Measurements from ENCODE around the gene ACIN1. TPM values are rescaled to one million over a fixed set of nuclear protein-coding genes. Genes with fewer than 3 reads are reported as not detected.

The ACIN1 gene
- total and polyA plus RNA-seq, 2 of the 13 experiments (the other 11 are each of a cell fraction or from before 2014, with no cell fraction given), result 165 to 183 TPM

GRCh38 chr14:23062002-23062401 is 32.9 kb downstream of the ACIN1 start (continued):
- TF ChIP-seq PAXIP1 (CRISPR knock-in tag; conservative IDR thresholded peaks at IDR 0.05) (no peak), CERS6 (CRISPR knock-in tag; IDR thresholded peaks at IDR 0.05) (no peak), PAWR (CRISPR knock-in tag; IDR thresholded peaks at IDR 0.05; ENCODE audit: borderline replicate concordance) (no peak), ATF7 (IDR thresholded peaks at IDR 0.05) (no peak), ATF7 (CRISPR knock-in tag; IDR thresholded peaks at IDR 0.05) (0 out of 2 replicates have a peak, but pooled peaks have one; percentile 26), ARHGAP35 (CRISPR knock-in tag; IDR thresholded peaks at IDR 0.05; ENCODE audit: borderline replicate concordance) (no peak), ZNF563 (CRISPR knock-in tag; IDR thresholded peaks at IDR 0.05) (no peak), ZBTB3 (CRISPR knock-in tag; IDR thresholded peaks at IDR 0.05; ENCODE audit: borderline replicate concordance, low read depth) (no peak), NPAS2 (CRISPR knock-in tag; IDR thresholded peaks at IDR 0.05; ENCODE audit: borderline replicate concordance) (no peak), HNRNPH1 (optimal IDR thresholded peaks at IDR 0.05; ENCODE audit: low read depth, low read length) (no peak), HMGXB4 (CRISPR knock-in tag; IDR thresholded peaks at IDR 0.05; ENCODE audit: borderline replicate concordance in 1 of 2, low read depth in 1 of 2) (no peak), ONECUT2 (CRISPR knock-in tag; IDR thresholded peaks at IDR 0.05) (no peak), DRAP1 (CRISPR knock-in tag; IDR thresholded peaks at IDR 0.05) (no peak), SSRP1 (CRISPR knock-in tag; IDR thresholded peaks at IDR 0.05) (0 out of 2 replicates have a peak, but pooled peaks have one; percentile 21)
- TF ChIP-seq, protein P1, sequence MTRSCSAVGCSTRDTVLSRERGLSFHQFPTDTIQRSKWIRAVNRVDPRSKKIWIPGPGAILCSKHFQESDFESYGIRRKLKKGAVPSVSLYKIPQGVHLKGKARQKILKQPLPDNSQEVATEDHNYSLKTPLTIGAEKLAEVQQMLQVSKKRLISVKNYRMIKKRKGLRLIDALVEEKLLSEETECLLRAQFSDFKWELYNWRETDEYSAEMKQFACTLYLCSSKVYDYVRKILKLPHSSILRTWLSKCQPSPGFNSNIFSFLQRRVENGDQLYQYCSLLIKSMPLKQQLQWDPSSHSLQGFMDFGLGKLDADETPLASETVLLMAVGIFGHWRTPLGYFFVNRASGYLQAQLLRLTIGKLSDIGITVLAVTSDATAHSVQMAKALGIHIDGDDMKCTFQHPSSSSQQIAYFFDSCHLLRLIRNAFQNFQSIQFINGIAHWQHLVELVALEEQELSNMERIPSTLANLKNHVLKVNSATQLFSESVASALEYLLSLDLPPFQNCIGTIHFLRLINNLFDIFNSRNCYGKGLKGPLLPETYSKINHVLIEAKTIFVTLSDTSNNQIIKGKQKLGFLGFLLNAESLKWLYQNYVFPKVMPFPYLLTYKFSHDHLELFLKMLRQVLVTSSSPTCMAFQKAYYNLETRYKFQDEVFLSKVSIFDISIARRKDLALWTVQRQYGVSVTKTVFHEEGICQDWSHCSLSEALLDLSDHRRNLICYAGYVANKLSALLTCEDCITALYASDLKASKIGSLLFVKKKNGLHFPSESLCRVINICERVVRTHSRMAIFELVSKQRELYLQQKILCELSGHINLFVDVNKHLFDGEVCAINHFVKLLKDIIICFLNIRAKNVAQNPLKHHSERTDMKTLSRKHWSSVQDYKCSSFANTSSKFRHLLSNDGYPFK (CRISPR knock-in tag; IDR thresholded peaks at IDR 0.05; ENCODE audit: borderline replicate concordance), result no peak
- TF ChIP-seq, protein P2, sequence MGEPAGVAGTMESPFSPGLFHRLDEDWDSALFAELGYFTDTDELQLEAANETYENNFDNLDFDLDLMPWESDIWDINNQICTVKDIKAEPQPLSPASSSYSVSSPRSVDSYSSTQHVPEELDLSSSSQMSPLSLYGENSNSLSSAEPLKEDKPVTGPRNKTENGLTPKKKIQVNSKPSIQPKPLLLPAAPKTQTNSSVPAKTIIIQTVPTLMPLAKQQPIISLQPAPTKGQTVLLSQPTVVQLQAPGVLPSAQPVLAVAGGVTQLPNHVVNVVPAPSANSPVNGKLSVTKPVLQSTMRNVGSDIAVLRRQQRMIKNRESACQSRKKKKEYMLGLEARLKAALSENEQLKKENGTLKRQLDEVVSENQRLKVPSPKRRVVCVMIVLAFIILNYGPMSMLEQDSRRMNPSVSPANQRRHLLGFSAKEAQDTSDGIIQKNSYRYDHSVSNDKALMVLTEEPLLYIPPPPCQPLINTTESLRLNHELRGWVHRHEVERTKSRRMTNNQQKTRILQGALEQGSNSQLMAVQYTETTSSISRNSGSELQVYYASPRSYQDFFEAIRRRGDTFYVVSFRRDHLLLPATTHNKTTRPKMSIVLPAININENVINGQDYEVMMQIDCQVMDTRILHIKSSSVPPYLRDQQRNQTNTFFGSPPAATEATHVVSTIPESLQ (CRISPR knock-in tag; conservative IDR thresholded peaks at IDR 0.05), result no peak
- TF ChIP-seq, protein P3, sequence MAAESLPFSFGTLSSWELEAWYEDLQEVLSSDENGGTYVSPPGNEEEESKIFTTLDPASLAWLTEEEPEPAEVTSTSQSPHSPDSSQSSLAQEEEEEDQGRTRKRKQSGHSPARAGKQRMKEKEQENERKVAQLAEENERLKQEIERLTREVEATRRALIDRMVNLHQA (CRISPR knock-in tag; IDR thresholded peaks at IDR 0.05), result no peak

Data from HepG2 (cell line).